GM15510 (cell line): ENCODE results near the gene SREBF2.

Experiments
- POLR2A ChIP-seq: IDR thresholded peaks from 3 replicates; pipeline ENCODE4 v1.6.1; 2011; ENCODE audit warnings: borderline replicate concordance; ENCODE audit not compliant: insufficient read length; ENCODE audit errors: extremely low read depth

SREBF2 gene

GRCh38 chr22:41907436-41908401 is 74.8 kb downstream of the SREBF2 start:
- peak; percentile 22 for TF ChIP-seq POLR2A

DNA sequence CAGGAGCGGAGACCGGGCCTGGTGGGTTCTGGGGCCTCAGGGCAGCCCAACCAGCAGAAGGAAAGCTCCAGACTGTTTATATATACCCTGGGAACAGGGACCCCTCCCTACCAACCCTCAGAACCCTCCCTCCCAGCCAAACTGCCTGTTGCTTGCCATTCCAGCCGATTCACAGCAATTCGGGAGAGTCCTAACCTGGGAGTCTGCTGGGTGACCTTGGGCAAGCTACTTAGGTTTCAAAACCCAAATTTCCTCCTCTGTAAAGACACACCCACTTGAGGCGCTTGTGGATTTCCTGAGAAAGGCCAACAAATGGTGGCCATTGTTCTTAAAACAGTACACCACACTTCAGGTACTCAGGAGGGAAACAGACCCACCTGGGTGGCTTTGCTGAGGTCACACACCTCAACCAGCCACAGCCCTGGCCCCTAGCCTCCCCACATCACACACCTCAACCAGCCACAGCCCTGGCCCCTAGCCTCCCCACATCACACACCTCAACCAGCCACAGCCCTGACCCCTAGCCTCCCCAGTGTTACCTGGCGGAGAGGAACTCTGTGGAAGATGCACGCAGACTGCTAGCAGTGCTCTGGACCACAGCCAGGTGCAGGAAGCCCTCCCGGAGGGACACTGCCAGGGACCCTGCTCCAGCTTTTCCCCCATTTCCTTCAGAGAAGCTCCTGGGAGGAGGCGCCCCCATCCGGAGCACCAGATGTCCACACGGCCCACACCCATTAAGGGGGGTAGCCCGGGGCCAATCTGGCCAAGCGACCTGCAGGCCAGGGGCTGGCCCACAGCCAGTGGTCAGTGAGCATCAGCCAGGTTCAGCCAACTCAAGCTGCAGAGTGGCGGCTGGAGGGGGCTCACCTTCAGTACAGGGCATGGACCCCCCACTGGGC is 75.8 kb downstream of the SREBF2 start:
- TF ChIP-seq POLR2A = no peak

DNA sequence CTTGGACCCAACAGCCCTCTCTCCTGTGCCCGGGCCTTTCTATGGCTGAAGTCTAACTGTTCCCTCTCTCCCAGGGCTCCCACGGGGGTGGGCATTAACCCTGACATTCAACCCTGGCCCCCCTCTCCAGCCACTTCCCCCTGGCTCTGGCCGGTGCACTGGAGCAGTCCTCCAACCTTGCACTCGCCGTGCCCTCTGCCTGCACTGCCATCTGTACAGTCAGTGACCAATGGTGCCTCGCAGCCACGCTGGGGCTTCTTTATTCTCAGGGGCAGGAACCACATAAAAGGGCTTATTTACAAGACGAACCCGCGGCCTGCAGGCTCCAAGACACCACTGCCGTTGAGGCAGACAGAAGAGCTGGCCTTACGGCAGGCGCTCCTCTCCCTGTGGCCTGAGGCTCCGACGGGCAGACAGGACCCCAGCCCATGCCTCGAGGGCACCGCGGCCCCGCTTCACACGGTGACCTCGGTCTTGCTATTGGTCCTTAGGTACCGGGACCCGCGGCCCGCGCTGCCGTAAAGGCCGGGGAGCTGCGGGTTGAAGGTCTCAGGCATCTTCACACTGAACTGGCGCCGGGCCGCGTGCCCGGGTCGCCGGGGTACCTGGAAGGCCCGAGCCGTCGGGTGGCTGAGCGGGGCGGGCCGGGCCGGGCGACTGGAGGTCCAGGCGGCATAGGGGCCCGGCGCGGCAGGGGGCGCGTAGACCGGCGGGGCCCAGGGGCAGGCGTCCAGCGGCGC is 76.6 kb downstream of the SREBF2 start:
- TF ChIP-seq POLR2A = no peak

- no peak for TF ChIP-seq POLR2A
These were observed 77.4 kb downstream of the SREBF2 start for GRCh38 chr22:41910050-41911000.

DNA sequence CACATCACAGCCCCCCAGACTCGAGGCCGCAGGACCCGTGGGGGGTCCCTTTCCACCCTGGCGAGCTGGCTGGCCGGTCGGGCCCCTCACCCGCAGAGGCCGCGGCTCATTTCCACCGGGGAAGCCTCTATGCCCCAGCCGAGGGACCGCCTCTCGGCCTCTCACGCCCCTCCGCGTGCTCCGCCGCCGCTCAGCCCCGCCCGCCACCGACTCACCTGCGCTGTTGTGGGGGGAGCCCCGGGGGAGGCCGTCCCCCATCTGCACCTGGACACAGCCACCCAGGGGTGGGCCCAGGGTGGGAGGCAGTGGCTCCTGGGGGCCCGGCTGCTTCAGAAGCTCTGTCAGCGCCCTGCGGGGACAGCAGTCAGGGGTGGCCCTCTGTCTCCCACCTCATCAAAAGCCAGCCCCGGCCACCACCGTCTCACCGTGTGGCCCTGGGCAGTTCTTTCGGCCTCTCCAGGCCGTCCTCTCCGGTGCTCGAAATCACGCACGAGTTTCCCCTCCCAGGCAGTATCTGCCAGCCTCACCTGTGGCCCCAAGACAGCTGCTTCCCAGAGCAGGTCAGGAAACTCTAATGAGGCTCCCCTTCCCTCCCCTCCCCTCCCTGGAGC is 78.2 kb downstream of the SREBF2 start:
- no peak for TF ChIP-seq POLR2A

DNA sequence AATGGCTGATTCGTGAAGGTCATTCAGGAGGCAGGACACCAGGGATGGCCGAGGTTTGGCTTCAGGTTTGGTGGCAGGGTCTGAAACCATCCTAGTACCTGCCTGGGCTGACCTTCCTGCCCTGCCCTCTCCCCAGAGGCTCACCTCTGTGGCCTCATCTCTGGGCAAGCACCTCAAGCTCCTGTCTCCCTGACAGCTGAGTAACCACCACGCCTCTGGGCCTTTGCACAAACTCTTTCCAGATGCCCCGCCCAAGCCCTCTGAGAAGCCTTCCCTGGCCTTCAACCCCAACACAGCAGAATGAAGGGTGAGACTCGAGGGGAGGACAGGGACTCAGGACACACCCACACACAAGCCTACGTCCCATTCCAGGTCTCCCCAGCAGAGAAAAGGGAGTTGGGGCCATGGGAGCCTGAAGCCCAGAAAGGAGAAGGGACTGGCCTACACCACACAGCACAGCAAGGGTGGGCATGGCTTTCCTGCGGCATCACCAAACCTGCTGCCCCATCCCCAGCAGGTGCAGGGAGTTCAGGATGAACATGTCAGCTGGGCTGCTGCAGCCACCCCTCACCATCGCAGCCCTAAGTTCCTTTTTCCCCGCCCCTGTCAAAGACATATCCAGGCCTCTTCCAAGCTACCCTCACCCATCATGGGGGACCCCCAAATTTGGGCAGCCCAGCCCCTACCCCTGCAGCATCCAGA is 79.6 kb downstream of the SREBF2 start:
- TF ChIP-seq POLR2A = no peak

DNA sequence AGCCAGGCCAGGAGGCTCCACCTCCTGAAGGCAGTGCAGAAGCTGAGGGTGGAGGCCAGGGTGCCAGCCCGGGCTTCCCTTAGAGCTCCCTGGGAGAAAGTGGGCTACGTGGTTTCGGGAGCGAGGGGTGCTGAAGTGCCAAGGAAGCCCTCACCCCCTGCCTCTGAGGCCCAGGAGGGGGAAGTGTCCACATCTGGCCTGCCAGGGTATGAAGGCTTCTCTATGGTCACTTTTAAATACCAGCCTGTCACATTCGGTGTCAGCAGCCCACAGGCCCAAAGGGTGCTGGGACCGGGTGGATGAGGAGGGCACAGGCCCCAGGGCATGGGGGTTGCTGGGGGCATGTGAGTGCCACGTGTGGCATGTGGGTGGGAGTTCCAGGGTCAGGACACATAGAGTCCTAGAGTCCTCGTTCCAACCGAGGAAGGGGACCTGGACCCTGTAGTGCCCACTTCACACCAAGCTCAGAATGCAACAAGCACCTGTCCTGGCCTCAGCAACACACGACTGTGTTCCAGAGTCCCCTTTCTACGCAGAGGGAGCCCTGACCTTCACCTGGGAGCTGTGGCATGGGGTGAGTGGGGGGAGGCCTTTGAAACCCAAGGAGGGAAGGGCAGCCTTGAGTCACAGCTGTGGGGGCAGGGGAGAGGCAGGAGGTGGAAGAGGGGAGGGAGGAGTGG is 80.3 kb downstream of the SREBF2 start:
- no peak for TF ChIP-seq POLR2A

GRCh38 chr22:41913842-41914534 is 81.1 kb downstream of the SREBF2 start:
- no peak for TF ChIP-seq POLR2A

DNA sequence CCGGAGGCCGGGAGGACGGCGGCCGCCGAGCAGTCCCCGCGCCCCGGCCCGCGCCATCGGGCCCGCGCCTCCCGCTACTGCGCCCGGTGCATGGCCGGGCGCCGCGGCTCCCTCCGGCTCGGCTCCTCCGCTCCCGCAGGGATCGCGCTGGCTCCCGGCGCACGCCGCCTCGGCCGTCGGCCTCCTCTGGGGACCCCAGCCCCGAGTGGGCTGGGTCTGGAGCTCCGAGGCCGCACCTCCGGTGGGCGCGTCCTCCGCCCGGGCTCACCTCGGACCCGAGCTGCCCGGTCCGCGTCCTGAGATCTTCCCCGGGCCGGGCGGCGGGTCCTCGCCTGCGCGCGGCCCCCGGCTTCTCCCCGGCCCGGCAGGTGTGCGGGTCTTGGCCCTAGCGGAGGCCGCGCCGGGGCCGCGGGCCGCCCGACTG is 81.7 kb downstream of the SREBF2 start:
- TF ChIP-seq POLR2A = no peak

DNA sequence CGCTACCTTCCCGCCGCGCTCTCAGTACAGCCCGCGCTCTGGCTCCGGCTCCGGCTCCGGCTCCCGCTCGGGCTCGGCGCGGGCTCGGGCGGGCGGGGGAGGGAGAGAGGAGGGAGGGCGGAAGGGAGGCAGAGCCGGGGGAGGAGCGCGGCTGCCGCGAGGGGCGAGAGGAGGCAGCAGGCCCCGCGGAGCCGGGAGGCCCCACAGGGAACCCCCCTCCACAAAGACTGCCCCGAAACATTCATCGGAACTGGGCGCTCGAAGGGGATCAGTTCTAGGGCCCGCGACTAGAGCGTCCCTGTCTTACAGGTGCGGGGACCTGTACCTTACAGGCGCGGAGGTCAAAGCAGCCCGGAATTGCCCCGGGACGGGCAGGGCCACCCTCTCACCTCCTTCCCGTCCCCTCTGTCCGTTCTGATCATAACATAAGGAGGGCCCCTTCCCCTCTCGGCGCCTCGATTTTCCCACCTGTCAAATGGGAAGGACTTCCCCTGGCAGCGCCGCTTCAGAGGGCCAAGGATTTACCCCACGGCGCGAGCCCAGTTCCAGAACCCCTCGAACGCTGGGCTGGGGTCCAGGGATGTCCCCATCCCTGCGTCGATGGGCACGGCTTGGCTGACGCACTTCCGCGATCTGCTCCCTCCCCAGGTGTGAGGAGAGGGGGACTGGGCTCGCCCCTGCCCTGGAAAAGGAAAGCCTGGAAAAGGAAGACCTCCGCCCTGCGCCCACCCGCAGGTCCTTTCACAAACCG is 82.3 kb downstream of the SREBF2 start, which contains the start of gene SHISA8:
SHISA8 (minus strand) TSS at position 40 of the 751 bp plus-strand sequence. CDS start 407 bp downstream, outside the sequence.
- no peak for TF ChIP-seq POLR2A
